GM23338 (cell line): ENCODE data around the gene NEMP2.

Experiments
- CREB1 ChIP-seq: fragments of 250-450 bp; sonication (Bioruptor Pico); IDR thresholded peaks from 2 replicates; pipeline ENCODE4 v1.5.0; 2020; ENCODE audit warnings: low read depth, mild to moderate bottlenecking, moderate library complexity
- CTCF ChIP-seq, 2 experiments: fragments of 200-600 bp in 1 of 2; sonication (generic) in 1 of 2; conservative IDR thresholded peaks; 2 replicates each; pipeline versions ENCODE4 v1.5.1 to v1.6.1; 2016 to 2017; ENCODE audit warnings: antibody characterized with exemption in 2 of 2, low read depth in 2 of 2, mild to moderate bottlenecking in 2 of 2, moderate library complexity in 1 of 2
- EZH2 ChIP-seq: fragments of 200-600 bp; sonication (generic); IDR thresholded peaks from one replicate; pipeline ENCODE4 v1.8.0; 2017; ENCODE audit warnings: antibody characterized with exemption, mild to moderate bottlenecking, low read depth; ENCODE audit not compliant: unreplicated experiment
- EZH2phosphoT487 ChIP-seq: fragments of 200-600 bp; sonication (generic); IDR thresholded peaks from one replicate; pipeline ENCODE4 v1.8.1; 2018; ENCODE audit warnings: antibody characterized with exemption; ENCODE audit not compliant: unreplicated experiment
- JUNB ChIP-seq: IDR thresholded peaks from one replicate; pipeline ENCODE4 v1.6.1; 2016; ENCODE audit warnings: antibody characterized with exemption; ENCODE audit not compliant: unreplicated experiment
- POLR2AphosphoS5 ChIP-seq: IDR thresholded peaks from 2 replicates; pipeline ENCODE4 v1.6.1; 2016; ENCODE audit warnings: antibody characterized with exemption, low read depth

- no peak for TF ChIP-seq POLR2AphosphoS5
- TF ChIP-seq CTCF (conservative IDR thresholded peaks at IDR 0.05; ENCODE audit: low read depth in 2 of 2) = no peak
- no peak for TF ChIP-seq EZH2
- TF ChIP-seq JUNB = no peak
- no peak for TF ChIP-seq EZH2phosphoT487
- TF ChIP-seq CREB1 (CRISPR knock-in tag) = no peak
Measured at GRCh38 chr2:190563646-190564045, 29.1 kb upstream of the NEMP2 start.
